Uterus (tissue), 2 donors: ENCODE data around the gene SDC3.

Experiments used
- CTCF ChIP-seq, 4 experiments: fragments of 200-600 bp in 2 of 4; fragments of 450-650 bp in 2 of 4; sonication (generic) in 2 of 4; IDR thresholded peaks; one replicate each; pipeline ENCODE4 v1.5.1; 2016 to 2019; ENCODE audit warnings: antibody characterized with exemption in 4 of 4, mild to moderate bottlenecking in 2 of 4, moderate library complexity in 1 of 4
- POLR2A ChIP-seq, 2 donors: fragments of 450-650 bp; IDR thresholded peaks; one replicate each; pipeline ENCODE4 v1.6.1; 2016; ENCODE audit warnings: antibody characterized with exemption in 2 of 2, mild to moderate bottlenecking in 1 of 2, moderate library complexity in 1 of 2

GRCh38 chr1:30936541-30937171 is 28.1 kb upstream of the SDC3 start:
- TF ChIP-seq CTCF (IDR thresholded peaks at IDR 0.05): no peak
- no peak for TF ChIP-seq POLR2A (IDR thresholded peaks at IDR 0.05)
